ENCODE results near the gene ASTN2.

The ASTN2 gene

GRCh38 chr9:117334101-117334500 is 80.8 kb downstream of the ASTN2 start:
- no peak for TF ChIP-seq CTCF (IDR thresholded peaks at IDR 0.05; ENCODE audit: low read depth, low read length, missing control alignments)
- H3K4me3 ChIP-seq (replicated peaks; ENCODE audit: low read depth, low read length), result no peak overlapping the region
- no peak for DNase-seq (ENCODE audit: extremely low read depth, low read depth)

GRCh38 chr9:117325831-117326230 is 89.0 kb downstream of the ASTN2 start:
- no peak for TF ChIP-seq CTCF (IDR thresholded peaks at IDR 0.05; ENCODE audit: low read depth, low read length, missing control alignments)
- no peak overlapping the region for H3K4me3 ChIP-seq (replicated peaks; ENCODE audit: low read depth, low read length)
- DNase-seq (ENCODE audit: extremely low read depth, low read depth), result no peak

DNA sequence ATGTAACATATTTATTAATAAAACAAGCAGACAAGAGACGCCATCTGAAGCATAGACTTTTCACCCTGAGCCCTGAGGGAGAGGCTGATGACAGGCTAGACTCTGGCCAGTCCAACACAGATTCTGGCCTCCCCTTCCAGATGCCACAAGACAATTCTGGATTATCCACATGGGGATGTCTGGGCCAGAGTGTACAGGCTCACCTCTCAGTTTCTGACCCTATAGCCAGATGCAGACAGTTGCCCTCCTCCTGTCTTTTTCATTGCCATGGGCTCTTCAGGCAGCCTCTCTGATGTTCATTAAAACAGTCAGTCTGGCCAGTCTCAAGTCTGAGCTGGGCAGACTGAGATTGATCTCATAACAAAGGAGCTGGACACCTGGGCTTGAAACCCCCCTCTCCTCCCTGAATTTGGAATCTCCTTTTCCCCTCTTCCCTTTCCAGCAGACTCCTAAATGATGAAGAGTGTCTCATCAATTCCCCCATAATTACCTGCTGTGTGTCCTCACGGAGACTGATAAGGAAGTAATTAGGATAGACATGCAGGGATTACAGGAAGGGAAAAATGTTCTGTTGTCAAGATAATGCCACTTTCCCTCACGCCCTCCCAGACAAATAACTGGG is 89.6 kb downstream of the ASTN2 start:
- no peak for TF ChIP-seq CTCF (IDR thresholded peaks at IDR 0.05; ENCODE audit: low read depth, low read length, missing control alignments)
- H3K4me3 ChIP-seq (replicated peaks; ENCODE audit: low read depth, low read length), result no peak overlapping the region
- no peak for DNase-seq (ENCODE audit: extremely low read depth, low read depth)

GRCh38 chr9:117323390-117323789 is 91.5 kb downstream of the ASTN2 start:
- no peak for TF ChIP-seq CTCF (IDR thresholded peaks at IDR 0.05; ENCODE audit: low read depth, low read length, missing control alignments)
- no peak overlapping the region for H3K4me3 ChIP-seq (replicated peaks; ENCODE audit: low read depth, low read length)
- no peak for DNase-seq (ENCODE audit: extremely low read depth, low read depth)

DNA sequence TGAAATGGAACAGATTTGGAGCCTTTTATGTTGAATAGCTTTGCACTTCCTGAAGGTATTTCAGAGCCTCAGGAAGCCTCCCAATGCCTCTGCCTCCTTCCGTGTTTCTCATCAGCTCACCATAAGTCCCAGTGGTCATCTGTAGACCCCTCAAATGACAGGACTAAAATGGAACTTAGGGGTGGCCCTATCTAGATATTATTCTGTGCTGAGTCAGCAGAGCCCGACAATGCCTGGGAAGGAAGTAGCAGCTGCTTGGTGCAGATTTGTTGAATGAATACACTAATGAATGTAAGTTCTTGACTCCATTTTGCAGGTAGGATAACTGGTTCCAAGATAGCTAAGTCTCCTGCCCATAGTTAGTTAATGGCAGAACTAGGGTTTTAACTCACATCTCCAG is 97.7 kb downstream of the ASTN2 start:
- no peak for DNase-seq (ENCODE audit: extremely low read depth, low read depth)
- no peak for TF ChIP-seq CTCF (IDR thresholded peaks at IDR 0.05; ENCODE audit: low read depth, low read length, missing control alignments)

GRCh38 chr9:117315236-117315635 is 99.6 kb downstream of the ASTN2 start:
- no peak for TF ChIP-seq CTCF (IDR thresholded peaks at IDR 0.05; ENCODE audit: low read depth, low read length, missing control alignments)
- no peak for DNase-seq (ENCODE audit: extremely low read depth, low read depth)
- no peak overlapping the region for H3K4me3 ChIP-seq (replicated peaks; ENCODE audit: low read depth, low read length)

More for the DNA sequence above, 97.7 kb downstream of the ASTN2 start:
- no peak overlapping the region for H3K4me3 ChIP-seq (replicated peaks; ENCODE audit: low read depth, low read length)

GRCh38 chr9:117313989-117314388 is 100.9 kb downstream of the ASTN2 start:
- no peak for TF ChIP-seq CTCF (IDR thresholded peaks at IDR 0.05; ENCODE audit: low read depth, low read length, missing control alignments)
- DNase-seq (ENCODE audit: extremely low read depth, low read depth), result no peak
- H3K4me3 ChIP-seq (replicated peaks; ENCODE audit: low read depth, low read length), result no peak overlapping the region

All from HFF-Myc (cell line).